ENCODE results near the gene UNC5B.

The UNC5B gene

GRCh38 chr10:71325267-71325666, 112.9 kb downstream of the UNC5B start:
- no peak for DNase-seq

GRCh38 chr10:71326464-71326881, 114.1 kb downstream of the UNC5B start:
- DNase-seq, result peak; percentile 96

DNA sequence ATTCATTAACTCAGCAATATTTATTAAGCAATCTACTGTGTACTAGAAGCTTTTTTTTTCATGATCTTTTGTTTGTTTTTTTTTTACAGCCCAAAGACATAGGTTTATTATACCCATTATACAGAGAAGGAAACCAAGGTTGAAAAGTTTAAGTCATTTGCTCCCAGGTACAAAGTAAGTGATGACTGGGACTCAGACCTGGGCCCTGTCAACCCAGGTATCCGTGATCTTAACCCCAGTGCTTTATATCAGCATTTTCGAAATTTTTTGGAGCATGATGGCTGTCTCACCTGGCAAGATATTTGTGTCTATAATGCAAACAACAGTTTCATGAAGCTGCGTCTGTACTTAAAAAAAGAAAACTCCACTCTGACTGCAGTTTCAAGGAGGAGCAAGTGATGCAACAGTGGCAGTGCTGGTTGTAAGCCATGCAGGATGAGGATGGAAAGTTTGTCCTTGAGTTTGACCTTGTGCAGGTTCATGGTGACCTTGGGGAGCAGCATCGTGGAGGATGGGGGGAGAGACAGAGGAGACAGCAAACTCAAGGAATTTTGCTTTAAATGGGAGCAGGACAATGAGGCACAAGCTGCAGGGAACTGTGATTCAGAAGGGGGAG, 118.5 kb downstream of the UNC5B start:
- no peak for DNase-seq

GRCh38 chr10:71331736-71332135, 119.4 kb downstream of the UNC5B start:
- peak; percentile 51 for DNase-seq

DNA sequence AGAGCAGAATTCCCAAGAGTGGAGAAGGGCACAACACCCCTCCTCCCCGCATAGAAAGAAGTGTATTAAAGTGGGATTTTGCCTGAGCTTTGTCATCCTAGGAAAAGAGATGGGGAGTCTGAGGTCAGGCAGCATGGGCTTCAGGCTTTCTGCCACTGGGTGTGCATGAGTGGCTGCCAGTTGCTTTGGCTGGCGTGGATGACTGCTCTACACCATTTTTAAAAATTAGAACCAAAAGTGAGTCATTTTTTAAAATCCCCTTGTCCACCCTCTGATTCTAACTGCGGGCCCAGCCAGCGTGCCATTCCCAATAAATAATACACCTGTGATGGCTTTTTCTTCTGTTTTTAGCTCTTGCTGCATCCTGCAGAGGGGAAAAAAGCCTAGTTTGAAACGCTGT, 120.1 kb downstream of the UNC5B start:
- DNase-seq, result no peak

DNA sequence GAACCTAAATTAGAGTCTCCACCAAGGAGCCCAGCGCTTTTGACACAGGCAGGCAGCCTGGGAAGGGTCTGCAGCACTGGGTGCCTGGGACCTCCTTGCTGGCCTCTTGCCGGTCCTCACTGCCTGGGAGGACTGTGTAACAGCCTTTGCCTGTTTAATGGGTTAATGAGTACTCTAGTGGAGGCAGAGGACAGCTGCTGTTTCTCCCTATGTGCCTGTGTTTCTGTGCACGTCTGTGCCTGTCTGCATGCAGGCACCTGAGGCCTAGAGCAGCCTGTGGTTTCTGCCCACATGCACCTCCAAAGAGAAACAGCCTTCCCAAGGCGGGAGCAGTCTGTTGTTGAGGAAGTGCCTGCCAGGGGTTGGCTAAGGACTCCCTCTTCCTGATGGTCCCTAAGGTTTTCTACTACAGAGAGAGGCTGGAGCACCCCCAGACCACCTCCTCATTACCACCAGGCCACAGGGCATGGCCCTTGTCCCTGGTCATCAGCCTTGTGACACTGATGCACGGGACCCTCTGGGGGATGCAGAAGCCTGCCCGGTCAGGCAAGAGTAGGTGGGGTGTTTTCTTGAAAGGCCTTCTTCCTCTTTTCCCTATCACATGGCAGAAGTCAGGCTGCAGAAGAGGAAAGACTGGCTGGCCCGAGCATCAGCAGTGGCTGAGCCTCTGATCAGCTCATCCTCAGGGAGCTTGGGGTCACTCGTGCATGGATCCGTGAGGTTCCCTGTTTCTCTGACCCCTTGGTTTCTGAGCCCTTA, 120.9 kb downstream of the UNC5B start:
- peak; percentile 41 for DNase-seq

DNA sequence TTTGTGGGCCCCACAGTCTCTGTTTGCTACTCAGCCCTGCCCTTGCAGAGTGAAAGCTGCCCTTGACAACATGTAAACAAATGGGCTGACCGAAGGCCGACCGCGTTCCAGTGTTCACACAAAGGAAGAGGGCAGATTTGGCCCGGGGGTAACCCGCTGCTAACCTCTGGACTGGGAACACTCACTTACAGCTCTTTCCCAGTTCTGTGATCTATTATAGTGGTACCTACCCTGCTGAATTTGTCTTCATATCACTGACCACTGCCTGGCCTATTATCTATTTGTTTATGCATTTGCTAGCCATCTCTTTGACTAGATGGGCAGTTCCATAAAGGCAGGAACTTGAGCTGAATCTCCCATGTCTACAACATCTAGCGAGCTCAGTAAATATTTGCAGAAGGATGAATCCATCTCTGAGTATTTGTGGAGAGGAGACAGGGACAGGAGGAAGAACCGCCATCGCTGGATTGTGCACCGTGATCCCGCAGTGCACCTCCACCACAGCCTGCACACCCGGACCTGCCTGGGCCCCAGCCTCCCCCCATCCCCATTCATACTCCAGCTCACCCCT, 121.9 kb downstream of the UNC5B start:
- DNase-seq, result peak; percentile 83

GRCh38 chr10:71335173-71335708, 122.9 kb downstream of the UNC5B start:
- DNase-seq, result no peak

DNA sequence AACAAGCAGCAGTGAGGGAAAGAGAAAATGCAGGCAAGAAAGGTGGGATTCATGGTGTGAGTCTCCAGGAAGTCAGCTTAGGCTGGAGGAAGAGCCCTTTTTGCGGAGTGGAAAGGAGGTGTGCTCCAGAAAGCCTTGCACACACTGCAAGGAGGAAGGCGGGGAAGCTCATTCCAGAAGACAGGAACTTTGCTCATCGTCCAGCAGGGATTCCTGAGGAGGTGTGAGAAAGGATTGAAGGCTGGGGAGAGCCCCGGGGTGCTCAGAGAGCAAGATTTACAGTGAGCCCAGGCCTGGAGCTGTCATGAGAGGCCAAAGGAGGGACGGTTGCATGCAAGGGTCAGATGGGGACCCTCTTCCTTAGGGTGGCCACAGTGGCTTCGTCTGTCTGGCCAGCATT, 124.3 kb downstream of the UNC5B start:
- no peak for DNase-seq

- no peak for DNase-seq
Measured at GRCh38 chr10:71337219-71337701, 124.9 kb downstream of the UNC5B start.

GRCh38 chr10:71338728-71339495, 126.5 kb downstream of the UNC5B start:
- no peak for DNase-seq

DNA sequence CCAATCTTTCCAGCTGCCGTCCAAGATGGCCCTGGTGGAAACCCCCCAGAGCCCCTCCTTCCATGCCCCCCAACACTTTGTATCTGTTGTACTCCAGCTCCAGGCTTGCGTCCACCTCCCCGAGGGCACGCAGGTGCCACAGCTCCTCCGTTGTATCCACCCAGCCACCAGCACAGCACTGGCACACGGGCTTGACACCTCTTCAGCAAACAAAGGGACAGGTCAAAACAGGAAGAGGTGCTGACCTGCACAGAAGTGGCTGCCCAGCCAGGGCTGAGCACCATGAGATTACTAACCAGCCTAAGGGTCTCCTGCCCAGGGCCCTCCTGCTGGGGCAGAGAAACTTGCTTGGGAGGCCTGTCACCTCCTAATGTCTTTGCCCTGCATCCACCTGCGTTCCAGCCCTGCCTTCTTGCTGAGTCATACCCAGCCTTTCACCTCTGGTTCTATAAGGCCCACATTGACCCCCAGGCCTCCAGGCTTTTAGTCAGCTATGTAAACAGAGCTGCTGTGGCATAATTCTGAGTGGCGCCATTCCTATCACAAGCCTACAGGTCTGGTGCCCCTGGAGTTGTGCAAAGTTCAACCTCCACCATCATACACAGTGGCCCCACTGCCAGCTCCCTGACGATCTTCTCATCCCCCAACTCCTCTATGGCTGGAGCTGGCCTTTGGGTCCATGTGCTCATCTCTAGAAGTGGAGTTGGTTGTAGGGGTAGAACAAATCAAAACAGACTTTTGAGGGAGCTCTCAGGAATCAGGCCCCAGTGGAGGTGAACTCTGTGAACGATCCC, 127.6 kb downstream of the UNC5B start:
- DNase-seq, result peak; percentile 65

- no peak for DNase-seq
Measured at GRCh38 chr10:71342573-71343391, 130.4 kb downstream of the UNC5B start.

DNA sequence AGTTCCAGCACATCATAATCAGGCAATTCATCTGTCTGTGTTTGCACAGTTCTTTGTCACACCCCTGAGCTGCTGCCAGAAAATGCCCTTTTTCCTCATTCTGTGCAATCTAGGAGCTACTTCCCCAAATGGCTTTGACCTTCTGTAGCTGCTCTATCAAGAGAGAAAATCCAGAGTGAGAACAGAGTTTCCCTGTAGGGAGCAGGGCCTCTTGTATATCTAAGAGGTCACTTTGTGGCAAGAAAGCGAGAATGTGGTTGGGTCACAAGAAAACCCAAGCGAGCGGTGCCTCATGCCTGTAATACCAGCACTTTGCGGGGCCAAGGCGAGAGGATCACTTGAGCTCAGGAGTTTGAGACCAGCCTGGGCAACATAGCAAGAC, 131.0 kb downstream of the UNC5B start:
- DNase-seq, result no peak

DNA sequence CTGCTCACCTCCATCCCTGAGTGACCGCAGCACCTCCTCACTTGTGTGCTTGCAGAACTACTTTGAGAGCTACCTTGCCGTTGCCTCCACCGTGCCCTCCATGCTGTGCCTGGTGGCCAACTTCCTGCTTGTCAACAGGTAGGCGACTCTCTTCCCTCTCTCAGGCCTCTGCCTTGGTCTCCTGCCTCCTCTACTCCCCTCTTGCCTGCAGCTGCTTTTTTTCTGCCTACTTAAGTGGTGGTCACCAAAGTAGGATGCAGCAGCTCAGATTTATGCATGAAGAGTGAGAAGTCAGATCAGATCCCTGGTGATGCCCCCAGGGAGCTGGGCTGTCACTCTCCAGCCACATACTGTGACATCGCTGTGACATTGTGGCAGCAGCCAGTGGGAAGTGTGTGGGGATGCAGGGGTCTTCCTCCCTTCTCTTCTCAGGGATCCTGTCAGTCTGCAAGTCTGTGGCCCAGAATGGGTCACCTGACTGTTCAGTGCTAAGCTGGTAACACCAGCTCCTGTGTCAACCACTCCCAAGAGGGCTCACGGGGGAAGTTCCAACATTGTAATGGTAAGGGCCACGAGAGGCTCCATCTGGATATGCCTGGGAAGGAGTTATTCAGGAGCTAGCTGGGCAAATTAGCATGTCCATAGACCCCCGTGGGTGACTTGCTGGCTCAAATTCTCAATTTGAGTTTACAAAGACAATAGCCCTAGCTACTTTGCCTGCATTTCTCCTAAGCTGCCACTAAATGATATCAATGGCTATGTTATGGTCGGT, 132.0 kb downstream of the UNC5B start:
- DNase-seq, result no peak

DNA sequence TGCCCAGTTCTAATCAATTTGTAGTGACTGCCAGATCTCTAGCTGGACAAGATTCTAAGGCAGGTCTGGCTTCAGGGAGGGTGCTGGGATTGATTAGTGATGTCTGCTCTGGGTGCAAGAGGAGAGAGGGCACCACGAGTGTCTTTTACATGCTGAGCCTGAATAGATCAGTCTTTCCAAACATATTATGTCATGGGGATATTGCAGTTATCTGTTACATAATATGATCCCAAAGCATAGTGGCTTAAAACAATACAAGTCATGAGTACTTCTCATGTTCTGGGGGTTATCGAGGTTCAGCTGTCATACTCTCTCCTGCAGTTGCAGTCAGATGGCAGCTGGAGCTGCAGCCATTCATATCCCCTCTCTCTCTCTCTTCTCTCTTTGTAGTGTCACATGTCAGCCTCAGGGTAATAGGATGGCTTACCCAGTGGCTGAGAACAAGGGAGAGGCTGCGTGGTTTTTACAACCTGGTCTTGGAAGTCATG, 132.7 kb downstream of the UNC5B start:
- DNase-seq, result no peak

DNA sequence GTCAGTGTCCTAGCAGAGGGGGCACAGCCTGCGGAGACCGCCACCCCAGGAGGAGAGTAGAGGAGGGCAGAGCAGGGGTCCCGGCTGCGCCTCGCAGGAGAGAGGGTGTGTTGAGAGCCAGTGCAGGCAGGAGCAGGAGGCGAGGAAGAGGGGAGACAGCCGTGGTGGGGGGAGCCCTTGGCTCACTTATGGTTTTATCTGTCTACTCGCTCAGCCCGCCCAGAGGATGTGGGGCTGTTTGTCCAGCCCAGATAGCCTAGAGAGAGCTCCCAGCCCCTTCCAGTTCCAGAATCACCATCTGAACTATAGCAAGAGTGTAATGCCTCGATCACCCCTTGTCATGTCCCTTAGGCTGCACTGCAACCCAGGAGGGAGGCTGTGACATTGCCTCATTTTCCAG, 133.3 kb downstream of the UNC5B start:
- no peak for DNase-seq

DNA sequence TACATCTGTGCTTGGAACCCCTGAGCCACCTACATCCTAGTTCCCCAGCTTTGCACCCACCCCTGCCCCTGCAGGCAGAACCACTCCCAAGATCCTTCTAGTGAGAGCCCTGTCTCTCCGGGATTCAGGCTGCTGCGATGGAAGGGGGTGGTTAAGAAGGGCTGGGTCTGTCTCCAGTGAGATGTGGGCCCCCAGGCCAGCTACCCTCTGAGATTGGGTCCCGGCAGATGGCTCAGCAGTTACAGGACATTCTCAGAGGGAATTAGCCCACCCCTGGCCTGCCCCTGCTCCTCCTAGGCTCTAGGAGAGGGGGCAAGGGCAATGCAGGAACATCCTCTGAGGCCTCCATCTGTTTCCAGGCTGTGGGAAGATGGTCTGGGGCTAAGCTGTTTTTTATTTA, 134.4 kb downstream of the UNC5B start:
- DNase-seq, result no peak

- peak; percentile 47 for DNase-seq
Measured at GRCh38 chr10:71347587-71348395, 135.4 kb downstream of the UNC5B start.

- DNase-seq, result no peak
Measured at GRCh38 chr10:71348850-71349249, 136.5 kb downstream of the UNC5B start.
